ENCODE measurements around the gene APOC3.
"Not testable (repeated sequence)": the region's sequence is repeated elsewhere in the genome, so short reads cannot be mapped to it uniquely, and the experiment has no call there.

APOC3 gene

DNA sequence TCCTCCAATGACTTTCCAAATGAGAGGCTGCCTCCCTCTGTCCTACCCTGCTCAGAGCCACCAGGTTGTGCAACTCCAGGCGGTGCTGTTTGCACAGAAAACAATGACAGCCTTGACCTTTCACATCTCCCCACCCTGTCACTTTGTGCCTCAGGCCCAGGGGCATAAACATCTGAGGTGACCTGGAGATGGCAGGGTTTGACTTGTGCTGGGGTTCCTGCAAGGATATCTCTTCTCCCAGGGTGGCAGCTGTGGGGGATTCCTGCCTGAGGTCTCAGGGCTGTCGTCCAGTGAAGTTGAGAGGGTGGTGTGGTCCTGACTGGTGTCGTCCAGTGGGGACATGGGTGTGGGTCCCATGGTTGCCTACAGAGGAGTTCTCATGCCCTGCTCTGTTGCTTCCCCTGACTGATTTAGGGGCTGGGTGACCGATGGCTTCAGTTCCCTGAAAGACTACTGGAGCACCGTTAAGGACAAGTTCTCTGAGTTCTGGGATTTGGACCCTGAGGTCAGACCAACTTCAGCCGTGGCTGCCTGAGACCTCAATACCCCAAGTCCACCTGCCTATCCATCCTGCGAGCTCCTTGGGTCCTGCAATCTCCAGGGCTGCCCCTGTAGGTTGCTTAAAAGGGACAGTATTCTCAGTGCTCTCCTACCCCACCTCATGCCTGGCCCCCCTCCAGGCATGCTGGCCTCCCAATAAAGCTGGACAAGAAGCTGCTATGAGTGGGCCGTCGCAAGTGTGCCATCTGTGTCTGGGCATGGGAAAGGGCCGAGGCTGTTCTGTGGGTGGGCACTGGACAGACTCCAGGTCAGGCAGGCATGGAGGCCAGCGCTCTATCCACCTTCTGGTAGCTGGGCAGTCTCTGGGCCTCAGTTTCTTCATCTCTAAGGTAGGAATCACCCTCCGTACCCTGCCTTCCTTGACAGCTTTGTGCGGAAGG lies 2.9 kb downstream of the APOC3 start:
- no peak for DNase-seq

GRCh38 chr11:116833491-116833815 lies 3.7 kb downstream of the APOC3 start:
- DNase-seq = no peak

GRCh38 chr11:116833816-116834534 lies 4.3 kb downstream of the APOC3 start:
- no peak for DNase-seq

DNA sequence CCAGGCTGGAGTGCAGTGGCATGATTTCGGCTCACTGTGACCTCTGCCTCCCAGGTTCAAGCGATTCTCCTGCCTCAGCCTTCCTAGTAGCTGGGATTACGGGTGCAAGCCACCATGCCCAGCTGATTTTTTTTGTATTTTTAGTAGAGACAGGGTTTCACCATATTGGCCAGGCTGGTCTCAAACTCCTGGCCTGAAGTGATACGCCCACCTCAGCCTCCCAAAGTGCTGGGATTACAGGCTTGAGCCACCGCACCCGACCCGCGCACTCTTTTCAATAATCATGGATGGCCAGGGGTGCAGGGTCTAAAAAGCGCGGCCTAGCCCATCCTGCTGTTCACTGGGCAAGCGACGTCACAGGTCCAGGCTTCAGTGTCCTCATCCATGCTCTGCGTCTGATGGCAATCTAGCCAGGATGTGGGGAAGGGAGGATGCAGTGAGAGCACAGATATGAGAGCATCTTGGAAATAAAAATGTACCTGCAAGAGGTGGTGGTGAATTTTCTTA lies 4.9 kb downstream of the APOC3 start:
- not testable (repeated sequence) for DNase-seq

DNA sequence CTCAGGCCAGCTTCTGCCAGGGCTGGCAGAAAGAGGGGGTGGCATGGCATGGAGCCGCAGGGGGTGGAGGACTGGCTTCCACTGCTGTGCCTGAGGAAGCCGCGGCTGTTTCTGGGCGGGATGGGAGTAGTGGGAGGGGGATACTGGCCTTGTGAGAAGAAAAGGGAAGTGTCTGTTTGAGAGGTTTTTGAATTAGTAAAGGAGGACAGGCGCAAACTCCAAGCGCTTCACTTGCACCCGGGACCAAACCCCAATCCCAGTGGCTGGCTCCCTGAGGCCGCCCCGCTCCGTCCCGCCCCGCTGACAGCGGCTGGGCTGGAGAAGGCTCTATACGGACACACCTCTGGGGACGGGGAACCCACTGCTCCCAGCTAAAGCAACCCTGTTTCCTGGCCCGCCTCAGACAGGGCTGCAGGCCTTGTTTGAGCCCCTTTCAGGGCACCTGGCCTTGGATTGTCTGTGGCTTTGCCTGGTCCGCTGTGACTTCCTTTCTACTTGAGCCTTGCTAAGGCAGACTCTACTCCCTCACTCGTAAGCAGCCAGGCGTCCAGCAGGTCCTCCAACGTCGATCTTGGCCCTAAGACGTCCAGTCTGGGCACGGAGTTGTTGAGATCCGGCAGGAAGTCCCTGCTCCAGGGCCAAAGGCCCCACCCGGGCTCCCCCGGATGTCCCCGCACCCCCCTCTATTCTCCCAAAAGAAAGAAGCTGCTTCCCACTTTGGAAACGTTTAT lies 5.5 kb downstream of the APOC3 start:
- no peak for DNase-seq

DNA sequence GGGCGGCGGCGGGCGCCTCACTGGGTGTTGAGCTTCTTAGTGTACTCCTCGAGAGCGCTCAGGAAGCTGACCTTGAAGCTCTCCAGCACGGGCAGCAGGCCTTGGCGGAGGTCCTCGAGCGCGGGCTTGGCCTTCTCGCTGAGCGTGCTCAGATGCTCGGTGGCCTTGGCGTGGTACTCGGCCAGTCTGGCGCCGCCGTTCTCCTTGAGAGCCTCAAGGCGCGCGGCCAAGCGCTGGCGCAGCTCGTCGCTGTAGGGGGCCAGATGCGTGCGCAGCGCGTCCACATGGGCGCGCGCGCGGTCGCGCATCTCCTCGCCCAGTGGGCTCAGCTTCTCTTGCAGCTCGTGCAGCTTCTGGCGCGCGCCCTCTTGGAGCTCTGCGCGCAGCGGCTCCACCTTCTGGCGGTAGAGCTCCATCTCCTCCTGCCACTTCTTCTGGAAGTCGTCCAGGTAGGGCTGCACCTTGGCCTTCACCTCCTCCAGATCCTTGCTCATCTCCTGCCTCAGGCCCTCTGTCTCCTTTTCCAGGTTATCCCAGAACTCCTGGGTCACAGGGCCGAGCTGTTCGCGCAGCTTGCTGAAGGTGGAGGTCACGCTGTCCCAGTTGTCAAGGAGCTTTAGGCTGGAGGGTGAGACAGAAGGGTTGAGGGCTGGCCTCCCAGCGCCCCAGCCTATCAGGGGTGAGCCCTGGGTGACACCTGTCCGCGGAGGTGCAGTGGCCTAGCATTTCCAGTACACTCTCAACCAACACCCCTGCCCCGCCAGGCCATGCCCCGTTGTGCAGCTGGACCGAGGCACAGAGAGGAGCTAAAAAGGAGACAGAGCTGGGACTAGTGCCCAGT lies 6.3 kb downstream of the APOC3 start:
- peak; percentile 86 for DNase-seq

DNA sequence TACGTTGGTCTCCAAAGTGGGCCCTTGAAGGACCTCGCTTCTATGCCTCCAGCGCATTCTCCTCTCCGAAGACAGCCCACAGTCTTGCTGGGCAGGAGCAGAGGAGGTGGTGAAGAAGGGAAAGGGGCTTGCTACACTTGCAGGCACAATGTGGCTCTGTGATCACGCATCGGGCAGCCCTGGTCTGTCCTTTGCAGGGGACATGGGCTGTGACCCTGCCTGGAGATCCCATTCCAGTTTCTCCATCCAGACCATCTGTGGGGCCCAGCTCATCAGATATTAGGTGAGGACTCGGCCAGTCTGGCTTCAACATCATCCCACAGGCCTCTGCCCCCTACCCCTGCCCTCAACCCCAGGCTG lies 6.9 kb downstream of the APOC3 start:
- no peak for DNase-seq

DNA sequence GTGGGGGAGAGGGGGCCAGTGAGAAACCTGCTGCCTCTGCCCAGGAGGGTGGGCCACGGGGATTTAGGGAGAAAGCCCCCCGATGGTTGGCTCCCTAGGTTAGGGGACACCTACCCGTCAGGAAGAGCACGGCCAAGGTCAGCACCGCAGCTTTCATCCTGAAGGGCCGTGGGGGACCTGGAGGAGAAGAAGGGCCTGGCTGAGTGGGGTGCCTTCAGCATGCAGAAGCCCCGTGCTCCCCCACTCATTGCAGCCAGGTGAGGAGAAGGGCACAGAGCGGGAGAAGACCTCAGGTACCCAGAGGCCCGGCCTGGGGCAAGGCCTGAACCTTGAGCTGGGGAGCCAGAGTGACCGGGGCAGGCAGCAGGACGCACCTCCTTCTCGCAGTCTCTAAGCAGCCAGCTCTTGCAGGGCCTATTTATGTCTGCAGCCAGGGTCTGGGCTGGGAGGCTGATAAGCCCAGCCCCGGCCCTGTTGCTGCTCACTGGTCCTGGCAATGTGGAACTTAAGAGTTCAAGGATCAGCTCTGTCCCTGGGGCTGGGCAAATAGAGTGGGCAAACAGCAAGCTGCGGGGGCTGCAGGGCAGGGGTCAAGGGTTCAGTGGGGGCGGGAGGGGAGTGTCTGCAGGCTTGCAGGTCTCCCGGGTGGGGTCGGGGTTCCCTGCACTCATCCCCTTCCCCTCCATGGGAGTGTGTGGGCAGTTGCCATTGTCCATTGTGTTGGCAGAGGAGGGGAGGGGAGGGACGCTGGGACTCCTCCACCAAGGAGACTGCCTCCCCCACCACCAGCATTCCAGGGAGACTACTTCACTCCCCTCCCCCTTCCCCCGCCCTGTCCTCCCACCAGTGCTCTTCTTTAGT lies 7.8 kb downstream of the APOC3 start, which contains the start of gene APOA1:
Gene APOA1 (minus strand): TSS at position 392 of the 861 bp plus-strand sequence. CDS start 235 bp downstream, at position 157.
- DNase-seq = no peak

DNA sequence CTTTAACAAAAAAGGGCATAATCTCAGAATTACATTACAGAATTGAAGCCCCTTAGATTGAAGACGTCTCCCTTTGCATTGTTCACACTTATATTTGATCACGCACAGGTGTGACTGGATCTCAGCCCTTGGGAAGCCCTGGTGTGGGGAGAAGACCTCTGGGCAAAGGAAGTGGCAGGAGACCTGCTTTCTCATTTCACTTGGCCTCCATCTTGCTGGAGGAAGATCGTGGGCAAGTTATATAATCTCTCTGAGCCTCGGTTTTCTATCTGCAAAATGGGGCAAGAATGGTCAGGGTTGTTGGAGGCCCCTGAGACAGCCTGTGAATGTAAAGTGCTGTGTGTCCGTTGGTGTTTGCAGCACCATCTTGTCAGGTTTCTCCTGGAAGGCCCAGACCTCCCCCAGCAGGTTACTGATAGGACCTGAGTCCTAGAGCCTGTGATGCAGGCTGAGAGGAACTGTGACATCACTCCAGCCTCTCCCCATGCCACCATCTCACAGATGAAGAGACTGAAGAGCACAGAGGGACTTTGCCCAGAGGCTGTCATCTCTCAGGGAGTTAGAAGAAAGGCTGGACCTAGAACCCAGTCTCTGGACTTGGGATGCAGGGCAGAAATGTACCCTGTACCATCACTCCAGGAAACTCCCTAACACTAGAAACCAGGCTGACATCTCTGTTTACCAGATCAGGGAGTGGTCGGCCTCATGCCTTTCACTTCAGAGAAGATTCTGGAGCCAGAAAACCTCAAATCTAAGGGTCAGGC lies 8.8 kb downstream of the APOC3 start:
- DNase-seq = no peak

GRCh38 chr11:116840224-116840745 lies 10.6 kb downstream of the APOC3 start:
- no peak for DNase-seq

DNA sequence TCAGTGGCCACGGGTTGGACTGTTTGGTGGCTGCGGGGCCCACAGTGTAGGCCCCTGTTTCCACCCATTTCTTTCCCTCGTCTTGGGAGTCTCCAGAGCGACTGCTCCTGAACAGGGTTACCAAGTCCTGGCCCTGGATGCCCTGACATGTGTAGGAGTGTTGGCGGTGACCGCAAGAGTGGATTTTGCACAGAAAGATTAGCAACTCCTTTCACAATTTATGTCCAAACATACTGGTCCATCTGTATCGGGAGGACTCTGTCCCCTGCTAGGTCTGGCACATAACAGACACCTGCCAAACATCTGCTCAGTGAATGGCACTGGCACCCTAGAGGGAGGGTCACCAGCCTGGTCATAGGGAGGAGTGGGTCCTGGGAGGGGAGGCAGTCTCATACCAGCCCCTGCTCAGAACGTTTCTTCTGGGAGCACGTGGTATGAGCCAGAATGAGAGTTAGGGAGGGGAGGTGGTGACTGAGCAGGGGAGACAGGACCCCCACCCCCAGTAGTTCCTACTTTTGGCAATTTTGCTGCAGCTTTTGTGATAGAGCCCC lies 11.1 kb downstream of the APOC3 start:
- DNase-seq = no peak

- DNase-seq = no peak
These were observed 12.4 kb downstream of the APOC3 start for GRCh38 chr11:116842117-116842516.

GRCh38 chr11:116842909-116843308 lies 13.2 kb downstream of the APOC3 start:
- no peak for DNase-seq

- no peak for DNase-seq
These were observed 14.0 kb downstream of the APOC3 start for GRCh38 chr11:116843661-116844060.

DNA sequence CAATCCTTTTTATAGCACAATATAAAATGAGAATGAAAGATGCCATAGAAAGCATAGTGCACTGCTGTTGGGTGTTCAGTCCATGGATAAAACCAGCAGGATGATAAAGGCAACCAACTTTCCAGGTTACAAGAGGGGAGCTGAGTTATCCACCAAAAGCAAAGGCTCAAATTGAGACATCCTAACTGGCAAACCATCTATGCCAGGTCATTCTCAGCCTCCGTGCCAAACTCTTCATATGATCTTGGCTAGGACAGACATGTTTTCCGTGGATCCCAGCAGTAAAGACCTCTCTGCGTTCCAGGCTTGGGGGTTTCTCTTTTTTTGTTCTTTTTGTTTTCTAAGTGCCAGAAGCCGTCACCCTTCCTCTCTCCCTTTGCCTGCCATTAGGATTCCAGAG lies 15.0 kb downstream of the APOC3 start:
- no peak for DNase-seq

GRCh38 chr11:116847612-116848011 lies 17.9 kb downstream of the APOC3 start:
- no peak for DNase-seq

DNA sequence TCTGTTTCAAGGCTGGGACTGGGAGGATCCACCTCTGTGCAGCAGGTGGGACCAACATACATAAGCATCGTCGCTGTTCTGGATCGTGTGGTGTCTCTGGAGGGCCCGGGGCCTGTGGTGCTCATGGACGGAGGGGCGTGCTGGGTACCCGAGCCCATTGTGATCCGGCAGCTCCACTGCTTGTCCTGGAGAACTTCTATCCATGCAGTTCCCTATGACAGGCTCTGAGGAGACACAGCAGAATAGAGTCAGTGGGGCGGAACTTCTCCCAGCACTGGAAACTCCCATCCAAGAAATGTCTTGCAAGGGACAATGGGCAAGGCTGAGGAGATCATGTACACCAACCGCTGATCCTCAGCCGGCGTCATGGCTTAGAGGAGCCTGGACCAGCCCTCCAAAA lies 19.4 kb downstream of the APOC3 start:
- no peak for DNase-seq

- no peak for DNase-seq
These were observed 19.8 kb downstream of the APOC3 start for GRCh38 chr11:116849486-116849885.

DNA sequence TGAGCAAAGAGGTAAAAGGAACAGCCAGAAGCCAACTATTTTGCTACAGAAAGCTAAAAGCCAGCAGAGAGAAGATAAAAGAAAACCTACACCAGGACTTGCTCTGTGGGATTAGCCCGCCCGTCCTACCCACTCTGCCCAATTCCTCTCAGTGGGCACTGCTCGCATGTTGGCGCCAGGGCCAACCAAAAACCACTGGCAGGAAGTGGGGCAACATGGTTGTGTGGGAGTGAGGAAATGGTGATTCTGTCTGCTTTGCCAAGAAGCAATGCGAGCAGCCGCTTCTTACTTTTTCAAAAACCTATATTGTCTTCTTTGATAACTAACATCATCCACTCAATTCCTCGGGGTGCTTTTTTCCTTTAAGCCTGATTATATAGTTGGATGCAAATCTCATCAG lies 21.9 kb downstream of the APOC3 start:
- no peak for DNase-seq

Measured in NCI-H774 (cell line).